Measurements from ENCODE around the gene ATP6V1B1.

DNA sequence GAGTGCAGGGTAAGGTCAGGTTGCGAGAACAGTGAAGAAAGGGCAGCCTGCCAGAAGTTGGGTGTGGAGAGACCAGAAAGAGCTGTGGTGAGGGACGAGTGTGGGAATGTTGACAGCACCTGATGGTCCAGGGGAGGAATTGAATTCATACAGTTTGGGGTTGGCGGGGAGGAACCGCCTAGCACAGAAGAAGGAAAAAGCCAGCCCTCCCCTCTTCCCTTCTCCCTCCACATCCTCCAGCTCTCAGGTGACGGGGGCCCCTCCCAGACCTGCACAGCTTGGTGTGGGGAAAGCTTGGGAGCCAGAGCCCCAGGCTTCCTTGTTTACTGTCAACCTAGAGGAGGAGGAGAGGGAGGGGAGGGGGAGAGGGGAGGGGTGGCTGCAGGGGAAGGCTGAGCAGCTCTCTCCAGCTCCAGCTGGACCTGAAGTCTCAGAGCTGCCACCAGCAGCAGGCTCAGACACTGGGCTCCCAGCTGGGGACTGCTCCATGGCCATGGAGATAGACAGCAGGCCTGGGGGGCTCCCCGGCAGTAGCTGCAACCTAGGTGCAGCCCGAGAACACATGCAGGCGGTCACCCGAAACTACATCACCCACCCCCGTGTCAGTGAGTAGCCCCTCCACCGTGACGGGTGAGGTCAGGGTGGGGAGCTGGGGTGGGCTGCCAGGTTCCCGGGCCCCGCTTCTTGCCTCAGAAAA lies at the start of gene ATP6V1B1:
- TF ChIP-seq FOXM1 (IDR thresholded peaks at IDR 0.05; ENCODE audit: borderline replicate concordance) (no peak), SUZ12 (IDR thresholded peaks at IDR 0.05) (no peak), SP1 (IDR thresholded peaks at IDR 0.05) (no peak), BHLHE40 (IDR thresholded peaks at IDR 0.05; ENCODE audit: borderline replicate concordance) (no peak), TARDBP (IDR thresholded peaks at IDR 0.05) (no peak), ARNT (IDR thresholded peaks at IDR 0.05) (no peak), CTBP1 (IDR thresholded peaks at IDR 0.05; ENCODE audit: borderline replicate concordance) (no peak), FOXK2 (IDR thresholded peaks at IDR 0.05) (no peak), FOXA1 (IDR thresholded peaks at IDR 0.05) (no peak), ELF4 (IDR thresholded peaks at IDR 0.05) (no peak), NFRKB (IDR thresholded peaks at IDR 0.05) (no peak), L3MBTL2 (conservative IDR thresholded peaks at IDR 0.05) (no peak), LEF1 (IDR thresholded peaks at IDR 0.05; ENCODE audit: borderline replicate concordance) (no peak)
- TF ChIP-seq, protein P1, sequence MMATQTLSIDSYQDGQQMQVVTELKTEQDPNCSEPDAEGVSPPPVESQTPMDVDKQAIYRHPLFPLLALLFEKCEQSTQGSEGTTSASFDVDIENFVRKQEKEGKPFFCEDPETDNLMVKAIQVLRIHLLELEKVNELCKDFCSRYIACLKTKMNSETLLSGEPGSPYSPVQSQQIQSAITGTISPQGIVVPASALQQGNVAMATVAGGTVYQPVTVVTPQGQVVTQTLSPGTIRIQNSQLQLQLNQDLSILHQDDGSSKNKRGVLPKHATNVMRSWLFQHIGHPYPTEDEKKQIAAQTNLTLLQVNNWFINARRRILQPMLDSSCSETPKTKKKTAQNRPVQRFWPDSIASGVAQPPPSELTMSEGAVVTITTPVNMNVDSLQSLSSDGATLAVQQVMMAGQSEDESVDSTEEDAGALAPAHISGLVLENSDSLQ (IDR thresholded peaks at IDR 0.05): no peak

Measured in HEK293T (cell line).